Activated naive CD8-positive, alpha-beta T cell treated with anti-CD3 and anti-CD28 coated beads for 36 hours (primary cell): Measurements from ENCODE around the gene VAC14. TPM values are rescaled to one million over a fixed set of nuclear protein-coding genes. Genes with fewer than 3 reads are reported as not detected.

ENCODE experiments used
- DNase-seq: peaks from one replicate; pipeline ENCODE4 v3.0.0; 2021
- H3K27ac Mint-ChIP-seq: one replicate; pipeline ENCODE4 v1.8.0; 2022; ENCODE audit warnings: mild to moderate bottlenecking, moderate library complexity, mixed read lengths
- H3K27me3 Mint-ChIP-seq: one replicate; pipeline ENCODE4 v1.8.0; 2022; ENCODE audit warnings: mild to moderate bottlenecking, mixed read lengths
- H3K36me3 Mint-ChIP-seq: one replicate; pipeline ENCODE4 v1.8.0; 2021; ENCODE audit warnings: mild to moderate bottlenecking, mixed read lengths
- H3K4me1 Mint-ChIP-seq: one replicate; pipeline ENCODE4 v1.8.0; 2021; ENCODE audit warnings: mixed read lengths
- H3K4me3 Mint-ChIP-seq: one replicate; pipeline ENCODE4 v1.8.0; 2022; ENCODE audit warnings: mild to moderate bottlenecking, moderate library complexity, mixed read lengths
- H3K9me3 Mint-ChIP-seq: one replicate; pipeline ENCODE4 v1.8.0; 2022; ENCODE audit warnings: mixed read lengths
- total RNA-seq, 2 experiments: library from RNA; stranded (reverse); gene quantifications; one replicate each; pipeline ENCODE4 v1.2.3, GENCODE V29; 2021

The VAC14 gene
- total RNA-seq, 2 experiments from 2014 or later, result 36.0 to 37.5 TPM

- H3K27ac Mint-ChIP-seq, result no peak overlapping the region
- H3K36me3 Mint-ChIP-seq, result no peaks in the 10 kb centered on the region
- H3K27me3 Mint-ChIP-seq, result no peaks in the 10 kb centered on the region
- peaks cover 5% of the 10 kb centered on the region for H3K4me1 Mint-ChIP-seq
- no peaks in the 10 kb centered on the region for H3K9me3 Mint-ChIP-seq
- DNase-seq, result no peak
- no peak overlapping the region for H3K4me3 Mint-ChIP-seq
Measured at GRCh38 chr16:70709457-70709856, 91.5 kb downstream of the VAC14 start.

GRCh38 chr16:70708366-70709246 is 92.4 kb downstream of the VAC14 start:
- H3K27me3 Mint-ChIP-seq, result no peaks in the 10 kb centered on the region
- DNase-seq, result no peak
- H3K9me3 Mint-ChIP-seq, result no peaks in the 10 kb centered on the region
- no peak overlapping the region for H3K27ac Mint-ChIP-seq
- peaks cover 5% of the 10 kb centered on the region for H3K4me1 Mint-ChIP-seq
- no peaks in the 10 kb centered on the region for H3K36me3 Mint-ChIP-seq
- H3K4me3 Mint-ChIP-seq, result no peak overlapping the region

- no peak overlapping the region for H3K27ac Mint-ChIP-seq
Measured at GRCh38 chr16:70706948-70707465, 94.0 kb downstream of the VAC14 start.

GRCh38 chr16:70705056-70705455 is 95.9 kb downstream of the VAC14 start:
- Mint-ChIP-seq H3K4me3 (no peak overlapping the region), H3K9me3 (no peaks in the 10 kb centered on the region), H3K36me3 (no peaks in the 10 kb centered on the region), H3K4me1 (no peaks in the 10 kb centered on the region), H3K27me3 (no peaks in the 10 kb centered on the region), H3K27ac (no peak overlapping the region)
- no peak for DNase-seq

More at GRCh38 chr16:70706948-70707465, 94.0 kb downstream of the VAC14 start:
- no peak overlapping the region for H3K4me3 Mint-ChIP-seq
- no peaks in the 10 kb centered on the region for H3K36me3 Mint-ChIP-seq
- no peaks in the 10 kb centered on the region for H3K9me3 Mint-ChIP-seq
- no peak for DNase-seq
- H3K4me1 Mint-ChIP-seq, result peaks cover 5% of the 10 kb centered on the region
- H3K27me3 Mint-ChIP-seq, result no peaks in the 10 kb centered on the region

- Mint-ChIP-seq H3K4me3 (no peak overlapping the region), H3K27ac (no peak overlapping the region), H3K27me3 (no peaks in the 10 kb centered on the region), H3K36me3 (no peaks in the 10 kb centered on the region), H3K4me1 (no peaks in the 10 kb centered on the region), H3K9me3 (no peaks in the 10 kb centered on the region)
- DNase-seq, result no peak
Measured at GRCh38 chr16:70704586-70704985, 96.4 kb downstream of the VAC14 start.

- H3K4me1 Mint-ChIP-seq, result peaks cover 3% of the 10 kb centered on the region
- H3K27ac Mint-ChIP-seq, result no peak overlapping the region
- H3K36me3 Mint-ChIP-seq, result no peaks in the 10 kb centered on the region
- no peak for DNase-seq
- no peaks in the 10 kb centered on the region for H3K9me3 Mint-ChIP-seq
- no peak overlapping the region for H3K4me3 Mint-ChIP-seq
- H3K27me3 Mint-ChIP-seq, result no peaks in the 10 kb centered on the region
Measured at GRCh38 chr16:70703835-70704381, 97.0 kb downstream of the VAC14 start.

- Mint-ChIP-seq H3K9me3 (no peaks in the 10 kb centered on the region), H3K27me3 (no peaks in the 10 kb centered on the region), H3K27ac (no peak overlapping the region), H3K4me3 (no peak overlapping the region), H3K4me1 (peaks cover 4% of the 10 kb centered on the region), H3K36me3 (no peaks in the 10 kb centered on the region)
- no peak for DNase-seq
Measured at GRCh38 chr16:70703041-70703834, 97.7 kb downstream of the VAC14 start.

GRCh38 chr16:70702624-70703023 is 98.3 kb downstream of the VAC14 start:
- DNase-seq, result no peak
- peaks cover 1% of the 10 kb centered on the region for H3K36me3 Mint-ChIP-seq
- no peak overlapping the region for H3K4me3 Mint-ChIP-seq
- H3K9me3 Mint-ChIP-seq, result no peaks in the 10 kb centered on the region
- no peaks in the 10 kb centered on the region for H3K27me3 Mint-ChIP-seq
- H3K27ac Mint-ChIP-seq, result no peak overlapping the region
- peaks cover 8% of the 10 kb centered on the region for H3K4me1 Mint-ChIP-seq

GRCh38 chr16:70701998-70702397 is 99.0 kb downstream of the VAC14 start:
- Mint-ChIP-seq H3K27me3 (no peaks in the 10 kb centered on the region), H3K4me3 (no peak overlapping the region), H3K27ac (no peak overlapping the region), H3K9me3 (no peaks in the 10 kb centered on the region), H3K36me3 (peaks cover 1% of the 10 kb centered on the region), H3K4me1 (peaks cover 13% of the 10 kb centered on the region)
- DNase-seq, result no peak

- DNase-seq, result no peak
- H3K4me3 Mint-ChIP-seq, result no peak overlapping the region
- no peaks in the 10 kb centered on the region for H3K27me3 Mint-ChIP-seq
- peaks cover 1% of the 10 kb centered on the region for H3K36me3 Mint-ChIP-seq
- no peak overlapping the region for H3K27ac Mint-ChIP-seq
- no peaks in the 10 kb centered on the region for H3K9me3 Mint-ChIP-seq
- peaks cover 17% of the 10 kb centered on the region for H3K4me1 Mint-ChIP-seq
Measured at GRCh38 chr16:70701596-70701995, 99.4 kb downstream of the VAC14 start.

GRCh38 chr16:70701036-70701435 is 99.9 kb downstream of the VAC14 start:
- H3K4me1 Mint-ChIP-seq, result peaks cover 23% of the 10 kb centered on the region

GRCh38 chr16:70700101-70701020 is 100.6 kb downstream of the VAC14 start:
- Mint-ChIP-seq H3K36me3 (peaks cover 1% of the 10 kb centered on the region), H3K9me3 (no peaks in the 10 kb centered on the region), H3K4me1 (peaks cover 30% of the 10 kb centered on the region), H3K27me3 (no peaks in the 10 kb centered on the region), H3K27ac (no peak overlapping the region), H3K4me3 (no peak overlapping the region)
- DNase-seq, result no peak

More at GRCh38 chr16:70701036-70701435, 99.9 kb downstream of the VAC14 start:
- H3K36me3 Mint-ChIP-seq, result peaks cover 1% of the 10 kb centered on the region
- peak overlapping the region; percentile 16 for H3K27ac Mint-ChIP-seq
- no peaks in the 10 kb centered on the region for H3K27me3 Mint-ChIP-seq
- no peaks in the 10 kb centered on the region for H3K9me3 Mint-ChIP-seq
- no peak for DNase-seq
- H3K4me3 Mint-ChIP-seq, result no peak overlapping the region

- Mint-ChIP-seq H3K4me3 (no peak overlapping the region), H3K27me3 (no peaks in the 10 kb centered on the region), H3K9me3 (no peaks in the 10 kb centered on the region), H3K27ac (no peak overlapping the region), H3K36me3 (peaks cover 1% of the 10 kb centered on the region), H3K4me1 (peaks cover 31% of the 10 kb centered on the region)
- DNase-seq, result no peak
Measured at GRCh38 chr16:70699696-70700095, 101.3 kb downstream of the VAC14 start.

GRCh38 chr16:70698901-70699300 is 102.1 kb downstream of the VAC14 start:
- no peak overlapping the region for H3K4me3 Mint-ChIP-seq
- peaks cover 31% of the 10 kb centered on the region for H3K4me1 Mint-ChIP-seq
- H3K27me3 Mint-ChIP-seq, result no peaks in the 10 kb centered on the region
- H3K36me3 Mint-ChIP-seq, result peaks cover 1% of the 10 kb centered on the region
- no peak for DNase-seq
- no peak overlapping the region for H3K27ac Mint-ChIP-seq
- H3K9me3 Mint-ChIP-seq, result no peaks in the 10 kb centered on the region
